Thoracic aorta (tissue), 2 donors: ENCODE data around the gene SNRNP27. TPM values are rescaled to one million over a fixed set of nuclear protein-coding genes. Genes with fewer than 3 reads are reported as not detected.
"Not testable (repeated sequence)": the region's sequence is repeated elsewhere in the genome, so short reads cannot be mapped to it uniquely, and the experiment has no call there.

ENCODE experiments used
- ATAC-seq: fragments of 150-250 bp; one replicate; pipeline ENCODE4 v1.8.0; 2017; ENCODE audit warnings: low read depth; ENCODE audit not compliant: insufficient number of reproducible peaks, low FRiP score
- DNase-seq: peaks from one replicate; pipeline ENCODE4 v3.0.0-alpha.2; 2020; ENCODE audit warnings: low spot score
- H3K27ac ChIP-seq, 2 donors: fragments of 200-600 bp; sonication (generic); 1 replicate in 1 of 2; 2 replicates in 1 of 2; pipeline ENCODE4 v1.5.1; 2016; ENCODE audit warnings: mild to moderate bottlenecking in 2 of 2, moderate library complexity in 2 of 2
- H3K27me3 ChIP-seq: fragments of 200-600 bp; sonication (generic); replicated peaks from 2 replicates; pipeline ENCODE4 v1.6.0; 2016; ENCODE audit warnings: mild to moderate bottlenecking; ENCODE audit not compliant: insufficient read depth
- H3K36me3 ChIP-seq: fragments of 200-600 bp; sonication (generic); one replicate; pipeline ENCODE4 v1.5.1; 2016
- H3K4me1 ChIP-seq, 2 donors: fragments of 200-600 bp; sonication (generic); 1 replicate in 1 of 2; 2 replicates in 1 of 2; pipeline versions ENCODE4 v1.5.1 to v1.6.0; 2016; ENCODE audit warnings: low read depth in 2 of 2, mild to moderate bottlenecking in 1 of 2; ENCODE audit not compliant: control insufficient read depth in 1 of 2
- H3K4me3 ChIP-seq: fragments of 200-600 bp; sonication (generic); 2 replicates; pipeline ENCODE4 v1.5.1; 2016; ENCODE audit warnings: mild to moderate bottlenecking
- H3K9me3 ChIP-seq: fragments of 200-600 bp; sonication (generic); 2 replicates; pipeline ENCODE4 v1.5.1; 2016
- CTCF ChIP-seq: fragments of 200-600 bp; sonication (generic); IDR thresholded peaks from one replicate; pipeline ENCODE4 v1.5.1; 2019; ENCODE audit warnings: antibody characterized with exemption
- total RNA-seq, 2 donors: library from RNA; depleted of rRNA; stranded (reverse); fragments of >200 nt; gene quantifications; one replicate each; pipeline versions ENCODE4 v1.1.0 to v1.2.3, GENCODE V29; 2016

Gene SNRNP27
- total RNA-seq, 2 donors from 2014 or later, result 57.4 to 98.7 TPM

- ATAC-seq (no peak), DNase-seq (no peak)
- Histone ChIP-seq H3K27ac (no peak overlapping the region), H3K36me3 (no peaks in the 10 kb centered on the region), H3K27me3 (no peaks in the 10 kb centered on the region), H3K4me1 (peaks cover 4 to 5% of the 10 kb centered on the region in 2 donors), H3K4me3 (no peak overlapping the region), H3K9me3 (no peaks in the 10 kb centered on the region)
- no peak for TF ChIP-seq CTCF
Measured at GRCh38 chr2:69889302-69889701, 4.5 kb upstream of the SNRNP27 start.

- DNase-seq (no peak), ATAC-seq (no peak)
Measured at GRCh38 chr2:69890881-69891280, 2.9 kb upstream of the SNRNP27 start.

GRCh38 chr2:69892838-69893424, 825 bp upstream of the SNRNP27 start:
- DNase-seq, H3K36me3 ChIP-seq, ATAC-seq, H3K9me3 ChIP-seq, H3K27ac ChIP-seq, H3K27me3 ChIP-seq: not testable (repeated sequence)
- Histone ChIP-seq H3K4me3 (peak overlapping the region; percentile 82), H3K4me1 (peaks cover 15 to 24% of the 10 kb centered on the region in 2 donors)

More at GRCh38 chr2:69890881-69891280, 2.9 kb upstream of the SNRNP27 start:
- no peak overlapping the region for H3K27ac ChIP-seq
- TF ChIP-seq CTCF, result no peak
- H3K4me3 ChIP-seq, result no peak overlapping the region
- no peaks in the 10 kb centered on the region for H3K36me3 ChIP-seq
- no peaks in the 10 kb centered on the region for H3K27me3 ChIP-seq
- H3K9me3 ChIP-seq, result no peaks in the 10 kb centered on the region
- peaks cover 15 to 21% of the 10 kb centered on the region in 2 donors for H3K4me1 ChIP-seq

GRCh38 chr2:69894737-69895136, 981 bp downstream of the SNRNP27 start:
- peaks cover 15 to 24% of the 10 kb centered on the region in 2 donors for H3K4me1 ChIP-seq
- H3K27ac ChIP-seq, result peak overlapping the region; percentile 75 to 87
- not testable (repeated sequence) for ATAC-seq, H3K27me3 ChIP-seq, DNase-seq, H3K9me3 ChIP-seq
- peaks cover 11% of the 10 kb centered on the region for H3K36me3 ChIP-seq
- H3K4me3 ChIP-seq, result peak overlapping the region; percentile 82

GRCh38 chr2:69902213-69902922, 8.6 kb downstream of the SNRNP27 start:
- peaks cover 42% of the 10 kb centered on the region for H3K36me3 ChIP-seq

More at GRCh38 chr2:69902213-69902922, 8.6 kb downstream of the SNRNP27 start:
- H3K27ac ChIP-seq, result peak overlapping the region in 1 of 2 donors; percentile 22
- no peaks in the 10 kb centered on the region for H3K4me1 ChIP-seq
- no peak for TF ChIP-seq CTCF
- H3K27me3 ChIP-seq, result no peaks in the 10 kb centered on the region
- no peak for DNase-seq
- H3K9me3 ChIP-seq, result no peaks in the 10 kb centered on the region
- ATAC-seq, result no peak
- peak overlapping the region; percentile 38 for H3K4me3 ChIP-seq
